Esophagus squamous epithelium (tissue), 5 donors: ENCODE measurements around the gene PLEKHN1. TPM values are rescaled to one million over a fixed set of nuclear protein-coding genes. Genes with fewer than 3 reads are reported as not detected.

Experiments
- DNase-seq: peaks from one replicate; lab custom pipeline; 2025; lab: John Stamatoyannopoulos, UW
- H3K27ac ChIP-seq, 4 donors: fragments of 200-600 bp; sonication (generic); one replicate each; pipeline ENCODE4 v1.5.1; 2016 to 2019; ENCODE audit warnings: mild to moderate bottlenecking in 1 of 4
- H3K27me3 ChIP-seq, 4 donors: fragments of 200-600 bp; sonication (generic); 1 replicate in 3 of 4; 2 replicates in 1 of 4; pipeline versions ENCODE4 v1.5.1 to v1.6.0; 2017 to 2021; ENCODE audit warnings: antibody characterized with exemption in 1 of 4
- H3K36me3 ChIP-seq, 3 donors: fragments of 200-600 bp; sonication (generic); one replicate each; pipeline ENCODE4 v1.5.1; 2016 to 2019
- H3K4me1 ChIP-seq, 3 donors: fragments of 200-600 bp; sonication (generic); one replicate each; pipeline ENCODE4 v1.5.1; 2017 to 2019
- H3K4me3 ChIP-seq, 4 donors: fragments of 200-600 bp; sonication (generic); 1 replicate in 3 of 4; 2 replicates in 1 of 4; pipeline ENCODE4 v1.5.1; 2016 to 2019; ENCODE audit warnings: mild to moderate bottlenecking in 2 of 4, moderate library complexity in 1 of 4
- H3K9me3 ChIP-seq, 3 donors: fragments of 200-600 bp; sonication (generic); one replicate each; pipeline ENCODE4 v1.5.1; 2016 to 2019
- POLR2A ChIP-seq, 4 donors: fragments of 450-650 bp; IDR thresholded peaks; one replicate each; pipeline ENCODE4 v1.6.1; 2017; ENCODE audit warnings: antibody characterized with exemption in 4 of 4, mild to moderate bottlenecking in 4 of 4, moderate library complexity in 3 of 4
- WGBS, 2 donors: methylation state at CpG; one replicate each; pipeline ENCODE4 v1.1.5; 2018; 5-methylcytosine and 5-hydroxymethylcytosine counted together
- intact Hi-C: fragments of 100-400 bp; cut with DNase I; formaldehyde crosslinking; loops from one replicate; pipeline ENCODE4 v1.15.0; 2022
- total RNA-seq, 4 donors: library from RNA; depleted of rRNA; stranded (reverse); fragments of >200 nt; gene quantifications; one replicate each; pipeline ENCODE4 v1.1.0, GENCODE V29; 2016
- TF ChIP-seq, protein P1 (sequence below), 6 experiments: fragments of 450-650 bp in 4 of 6; fragments of 200-600 bp in 2 of 6; sonication (generic) in 2 of 6; IDR thresholded peaks; one replicate each; pipeline ENCODE4 v1.5.1; 2016 to 2019; ENCODE audit warnings: antibody characterized with exemption in 6 of 6, mild to moderate bottlenecking in 4 of 6, moderate library complexity in 4 of 6
- donor health status: DM: yes; HTN: yes; CAD: no.

The PLEKHN1 gene
- total RNA-seq, 4 donors from 2014 or later = 16.8 to 39.6 (median 23.4) TPM

GRCh38 chr1:936348-937264 lies 29.7 kb upstream of the PLEKHN1 start:
- TF ChIP-seq, protein P1, sequence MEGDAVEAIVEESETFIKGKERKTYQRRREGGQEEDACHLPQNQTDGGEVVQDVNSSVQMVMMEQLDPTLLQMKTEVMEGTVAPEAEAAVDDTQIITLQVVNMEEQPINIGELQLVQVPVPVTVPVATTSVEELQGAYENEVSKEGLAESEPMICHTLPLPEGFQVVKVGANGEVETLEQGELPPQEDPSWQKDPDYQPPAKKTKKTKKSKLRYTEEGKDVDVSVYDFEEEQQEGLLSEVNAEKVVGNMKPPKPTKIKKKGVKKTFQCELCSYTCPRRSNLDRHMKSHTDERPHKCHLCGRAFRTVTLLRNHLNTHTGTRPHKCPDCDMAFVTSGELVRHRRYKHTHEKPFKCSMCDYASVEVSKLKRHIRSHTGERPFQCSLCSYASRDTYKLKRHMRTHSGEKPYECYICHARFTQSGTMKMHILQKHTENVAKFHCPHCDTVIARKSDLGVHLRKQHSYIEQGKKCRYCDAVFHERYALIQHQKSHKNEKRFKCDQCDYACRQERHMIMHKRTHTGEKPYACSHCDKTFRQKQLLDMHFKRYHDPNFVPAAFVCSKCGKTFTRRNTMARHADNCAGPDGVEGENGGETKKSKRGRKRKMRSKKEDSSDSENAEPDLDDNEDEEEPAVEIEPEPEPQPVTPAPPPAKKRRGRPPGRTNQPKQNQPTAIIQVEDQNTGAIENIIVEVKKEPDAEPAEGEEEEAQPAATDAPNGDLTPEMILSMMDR (IDR thresholded peaks at IDR 0.05) = no peak
- TF ChIP-seq POLR2A (IDR thresholded peaks at IDR 0.05) = no peak
- WGBS, 2 donors = 53% methylated on average over 9 of the region's 45 CpGs; no CpG with 5 or more reads in 1 of the 2 donors
- H3K36me3 ChIP-seq = no peaks in the 10 kb centered on the region
- intact Hi-C loops = no loop called here
- H3K9me3 ChIP-seq = no peaks in the 10 kb centered on the region
- peaks cover 13 to 92% (median 36%) of the 10 kb centered on the region in 4 donors for H3K27me3 ChIP-seq
- H3K4me3 ChIP-seq = no peak overlapping the region
- peaks cover 27 to 69% (median 29%) of the 10 kb centered on the region in 3 donors for H3K4me1 ChIP-seq
- DNase-seq = no peak
- H3K27ac ChIP-seq = no peak overlapping the region

DNA sequence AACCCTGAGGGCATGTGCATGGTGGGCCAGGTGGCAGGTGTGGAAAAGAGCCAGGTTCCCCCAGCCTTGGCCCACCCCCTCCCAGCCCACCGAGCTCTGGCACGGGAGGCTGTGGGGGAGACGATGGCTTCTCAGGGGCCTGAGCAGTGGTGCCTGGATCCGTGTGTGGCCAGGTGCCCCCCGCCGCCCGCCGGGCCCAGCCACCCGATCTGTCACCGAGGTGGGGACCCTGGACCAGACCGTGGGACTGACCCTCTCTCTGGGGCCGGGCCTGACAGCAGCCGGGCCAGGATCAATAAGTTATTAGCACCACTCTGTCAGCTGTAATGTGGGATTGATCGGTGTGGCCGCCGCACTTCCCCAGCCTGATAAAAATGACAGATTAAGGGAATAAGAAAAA lies 28.8 kb upstream of the PLEKHN1 start:
- no peaks in the 10 kb centered on the region for H3K36me3 ChIP-seq
- H3K4me3 ChIP-seq = no peak overlapping the region
- no peak for TF ChIP-seq POLR2A (IDR thresholded peaks at IDR 0.05)
- TF ChIP-seq, protein P1 (IDR thresholded peaks at IDR 0.05) = no peak
- 71 to 100% methylated on average over 2 to 7 of the region's 16 CpGs for WGBS, 2 donors
- intact Hi-C loops = no loop called here
- H3K9me3 ChIP-seq = no peaks in the 10 kb centered on the region
- peaks cover 34 to 69% (median 36%) of the 10 kb centered on the region in 3 donors for H3K4me1 ChIP-seq
- H3K27ac ChIP-seq = no peak overlapping the region
- no peak for DNase-seq
- peaks cover 22 to 92% (median 37%) of the 10 kb centered on the region in 4 donors for H3K27me3 ChIP-seq

DNA sequence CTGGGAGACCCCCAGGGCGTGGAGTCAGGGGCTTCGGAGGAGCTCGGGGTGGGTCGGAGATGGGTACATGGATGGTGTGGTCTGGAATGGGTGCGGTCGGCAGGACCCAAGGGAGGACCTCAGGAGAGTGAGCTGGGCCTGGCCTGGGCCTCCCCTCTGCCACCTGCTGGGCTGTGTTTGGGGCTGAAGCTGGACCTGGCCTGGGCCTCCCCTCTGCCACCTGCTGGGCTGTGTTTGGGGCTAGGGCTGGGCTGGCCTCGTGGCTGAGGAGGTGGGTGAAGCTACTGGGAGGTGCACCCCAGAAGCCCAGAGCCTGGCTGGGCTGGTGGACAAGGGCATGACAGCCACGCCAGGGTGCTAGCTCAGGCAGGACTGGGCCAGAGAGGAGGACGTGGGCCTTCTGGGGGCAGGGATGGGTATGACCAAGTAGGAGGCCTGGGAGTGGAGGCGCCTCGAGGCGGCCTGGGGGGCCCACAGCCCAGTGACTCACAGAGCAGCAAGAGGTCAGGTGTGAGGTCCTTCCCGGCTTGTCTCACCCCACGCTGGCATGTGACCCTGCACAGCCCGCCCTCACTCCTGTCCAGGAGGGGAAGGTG lies 28.1 kb upstream of the PLEKHN1 start:
- no peak overlapping the region for H3K27ac ChIP-seq
- no peak for DNase-seq
- TF ChIP-seq, protein P1 (IDR thresholded peaks at IDR 0.05) = peak in 5 of 6 experiments; percentile 28 to 75 (median 58)
- TF ChIP-seq POLR2A (IDR thresholded peaks at IDR 0.05) = no peak
- peaks cover 27 to 92% (median 41%) of the 10 kb centered on the region in 4 donors for H3K27me3 ChIP-seq
- intact Hi-C loops = no loop called here
- WGBS, 2 donors = 60 to 70% methylated on average over 1 to 10 of the region's 15 CpGs
- H3K9me3 ChIP-seq = no peaks in the 10 kb centered on the region
- H3K4me3 ChIP-seq = no peak overlapping the region
- no peaks in the 10 kb centered on the region for H3K36me3 ChIP-seq
- H3K4me1 ChIP-seq = peaks cover 40 to 69% (median 43%) of the 10 kb centered on the region in 3 donors

GRCh38 chr1:938711-939489 lies 27.4 kb upstream of the PLEKHN1 start:
- intact Hi-C loops = no loop called here
- peaks cover 27 to 93% (median 40%) of the 10 kb centered on the region in 4 donors for H3K27me3 ChIP-seq
- WGBS, 2 donors = 53 to 75% methylated on average over 3 to 5 of the region's 30 CpGs

More at GRCh38 chr1:938711-939489, 27.4 kb upstream of the PLEKHN1 start:
- H3K36me3 ChIP-seq = peaks cover 0 to 4% (median 0%) of the 10 kb centered on the region in 3 donors
- H3K4me1 ChIP-seq = peaks cover 40 to 70% (median 44%) of the 10 kb centered on the region in 3 donors
- no peaks in the 10 kb centered on the region for H3K9me3 ChIP-seq
- DNase-seq = no peak
- H3K27ac ChIP-seq = no peak overlapping the region
- H3K4me3 ChIP-seq = no peak overlapping the region
- TF ChIP-seq, protein P1 (IDR thresholded peaks at IDR 0.05) = no peak
- no peak for TF ChIP-seq POLR2A (IDR thresholded peaks at IDR 0.05)
